GM21526 (cell line): ENCODE data around the gene EMP1.
"Not testable (repeated sequence)": the region's sequence is repeated elsewhere in the genome, so short reads cannot be mapped to it uniquely, and the experiment has no call there.

Source experiments
- ATAC-seq: cut with Tn5 transposase; IDR thresholded peaks from one replicate; pipeline ENCODE4 v1.9.1; 2021; ENCODE audit warnings: moderate library complexity; ENCODE audit not compliant: unreplicated experiment, low FRiP score

EMP1 gene

DNA sequence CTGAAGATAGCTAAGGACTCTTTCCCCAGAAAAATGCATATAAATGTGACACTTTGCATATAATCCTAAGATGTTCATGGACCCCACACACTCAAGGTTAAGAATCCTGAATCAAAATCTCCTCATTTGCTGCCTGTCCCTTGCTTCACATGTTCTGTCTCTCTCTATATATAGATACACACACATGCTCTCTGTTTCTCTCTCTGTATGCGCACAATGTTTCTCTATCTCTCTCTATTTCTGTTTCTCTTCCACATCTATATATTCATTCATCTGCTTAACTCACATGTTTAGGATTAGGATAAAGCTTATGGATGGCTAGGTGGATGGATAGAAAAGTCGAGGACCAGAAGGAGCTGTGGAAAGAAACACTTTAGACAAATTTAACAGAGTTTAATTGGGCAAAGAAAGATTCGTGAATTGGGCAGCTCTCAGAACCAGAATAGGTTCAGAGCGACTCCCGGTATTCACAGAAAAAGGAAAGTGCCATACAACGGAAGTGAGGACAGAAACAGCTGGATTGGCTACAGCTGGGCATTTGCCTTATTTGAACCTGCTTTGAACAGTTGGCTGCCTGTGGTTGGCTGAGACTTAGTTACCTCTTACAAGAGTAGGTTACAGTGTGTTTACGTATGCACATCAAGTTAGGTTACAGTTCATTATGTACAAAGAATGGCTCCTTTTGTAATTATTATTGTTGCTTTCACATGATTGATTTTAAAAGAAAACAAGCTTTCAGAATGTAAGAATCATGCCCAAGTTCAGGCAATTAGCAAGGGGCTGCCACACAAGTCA is 57.6 kb downstream of the EMP1 start:
- ATAC-seq: no peak

DNA sequence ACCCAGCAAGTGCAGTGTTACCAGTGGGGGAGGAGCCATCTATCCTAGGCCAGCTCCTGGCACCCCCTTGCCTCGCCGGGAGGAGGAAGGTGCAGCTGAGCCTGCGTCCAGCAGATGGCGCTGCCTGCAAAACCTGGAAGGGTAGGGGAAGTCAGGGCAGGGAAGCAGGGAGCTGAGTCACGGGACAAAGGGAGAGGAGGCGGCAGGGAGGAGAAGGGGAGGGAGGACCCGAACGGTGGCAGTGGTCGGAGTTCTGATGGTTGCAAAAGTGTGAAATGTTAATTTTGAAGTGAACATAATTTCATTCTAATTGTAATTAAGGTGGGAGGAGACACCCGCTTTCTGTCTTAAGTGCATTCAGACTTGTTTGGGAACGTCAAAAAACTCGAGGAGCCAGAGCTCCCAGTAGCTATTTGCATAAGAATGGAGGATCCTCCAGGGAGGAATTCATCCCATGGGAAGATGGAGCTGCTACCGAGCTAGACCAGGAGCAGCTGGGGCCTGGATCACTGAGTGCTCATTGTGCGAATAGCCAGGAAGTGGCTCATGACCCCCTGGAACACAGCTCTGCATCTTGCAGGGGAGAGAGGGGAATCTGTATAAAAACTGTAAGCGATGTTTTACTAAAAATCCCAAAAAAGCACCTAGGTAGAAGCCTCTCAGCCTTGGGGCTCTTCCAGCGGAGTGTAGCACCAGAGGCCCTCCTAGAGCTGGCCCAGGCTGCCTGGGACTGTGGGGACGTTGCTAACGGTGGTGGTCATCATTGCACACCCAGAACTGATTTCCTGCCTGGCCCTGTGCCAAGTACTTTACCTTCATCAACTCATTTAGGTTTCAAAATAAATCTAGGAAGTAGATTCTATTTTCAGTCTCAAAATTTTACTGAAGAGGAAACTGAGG is 59.5 kb downstream of the EMP1 start:
- ATAC-seq: peak; percentile 98

DNA sequence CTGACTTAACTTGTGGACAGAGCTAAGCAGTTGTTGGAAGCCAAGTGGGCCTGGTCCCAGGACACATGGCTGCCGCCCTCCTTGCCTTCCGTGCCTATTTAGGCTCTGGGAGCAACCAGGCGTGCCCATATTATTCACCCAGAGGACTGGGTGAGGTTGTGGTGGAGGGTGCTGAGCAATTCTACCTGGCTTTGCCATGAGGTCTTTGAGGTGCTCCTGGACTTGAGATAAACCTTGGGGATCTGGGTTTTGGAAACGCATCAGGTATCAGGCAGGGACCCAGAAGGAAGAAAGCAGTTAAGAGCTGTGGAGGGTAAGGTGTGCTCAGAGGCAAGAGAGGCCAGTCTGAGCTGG is 60.1 kb downstream of the EMP1 start:
- ATAC-seq: no peak

DNA sequence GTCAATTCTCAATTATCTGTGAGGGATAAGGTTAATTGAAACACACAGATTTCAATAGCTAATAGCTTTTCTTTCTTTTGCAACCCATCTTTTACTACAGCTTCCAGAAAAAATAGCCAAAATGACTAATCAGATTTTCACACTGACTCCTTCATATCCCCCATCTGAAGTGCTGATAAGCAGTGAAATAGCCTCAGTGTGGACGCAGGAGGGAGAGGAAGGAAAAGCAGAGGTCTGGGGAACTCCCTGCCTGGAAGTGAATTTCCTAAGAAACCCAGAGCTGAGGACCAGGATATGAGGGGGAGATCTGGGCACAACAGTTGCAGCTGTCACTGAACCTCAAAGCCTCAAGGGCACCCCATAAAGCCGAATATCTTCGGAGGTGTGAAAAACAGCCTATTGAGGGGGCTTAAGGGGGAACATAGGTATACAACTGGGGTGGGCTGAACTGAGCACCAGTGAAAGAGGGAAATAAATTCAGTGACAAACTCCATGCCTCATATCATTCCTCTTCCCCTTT is 60.9 kb downstream of the EMP1 start:
- ATAC-seq: no peak

DNA sequence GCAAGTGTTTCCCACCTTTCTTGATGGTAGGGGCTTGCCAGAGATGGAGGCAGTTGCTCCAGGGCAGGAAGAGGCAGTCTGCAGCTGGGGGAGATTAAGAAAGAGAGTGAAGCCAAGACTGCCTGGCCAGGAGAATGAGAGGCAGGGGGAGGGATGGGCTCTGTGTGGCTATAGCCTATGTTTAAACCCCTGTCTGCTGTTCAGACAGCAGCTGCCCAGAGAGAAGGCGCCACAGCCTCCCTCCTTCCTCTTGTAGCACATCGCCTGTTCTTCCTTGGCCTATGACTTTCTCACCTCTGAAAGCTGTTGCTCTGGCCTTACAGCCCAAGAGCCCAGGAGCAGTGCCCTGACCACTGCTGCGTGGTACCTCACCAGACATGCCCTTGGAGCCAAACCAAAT is 61.7 kb downstream of the EMP1 start:
- ATAC-seq: no peak

DNA sequence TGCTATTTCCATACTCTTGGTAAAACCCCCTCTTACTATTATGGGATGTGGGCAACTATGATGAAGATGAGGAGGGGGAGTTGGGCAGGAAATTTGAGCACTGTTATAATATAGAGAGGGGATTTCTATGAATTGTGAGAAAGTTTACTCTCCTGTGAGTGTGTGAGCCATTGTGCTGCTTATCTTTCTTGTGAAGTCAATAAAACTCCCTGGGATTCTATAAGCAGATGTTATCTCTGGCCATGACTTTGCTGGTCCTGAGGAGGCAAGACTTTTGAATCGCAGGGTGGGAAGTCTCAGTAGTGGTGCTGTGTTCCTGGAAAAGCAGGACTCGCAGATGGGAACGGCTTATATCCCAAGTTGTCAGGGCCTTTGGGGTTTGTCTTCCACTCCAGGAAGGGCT is 62.2 kb downstream of the EMP1 start:
- ATAC-seq: no peak

DNA sequence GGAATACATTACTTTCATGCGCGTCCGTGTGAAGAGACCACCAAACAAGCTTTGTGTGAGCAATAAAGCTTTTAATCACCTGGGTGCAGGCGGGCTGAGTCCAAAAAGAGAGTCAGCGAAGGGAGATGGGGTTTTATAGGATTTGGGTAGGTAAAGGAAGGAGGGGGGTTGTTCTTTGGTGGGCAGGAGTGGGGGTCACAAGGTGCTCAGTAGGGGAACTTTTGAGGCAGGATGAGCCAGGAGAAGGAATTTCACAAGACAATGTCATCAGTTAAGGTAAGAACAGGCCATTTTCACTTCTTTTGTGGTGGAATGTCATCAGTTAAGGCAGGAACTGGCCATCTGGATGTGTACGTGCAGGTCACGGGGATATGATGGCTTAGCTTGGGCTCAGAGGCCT is 63.1 kb downstream of the EMP1 start:
- ATAC-seq: not testable (repeated sequence)

DNA sequence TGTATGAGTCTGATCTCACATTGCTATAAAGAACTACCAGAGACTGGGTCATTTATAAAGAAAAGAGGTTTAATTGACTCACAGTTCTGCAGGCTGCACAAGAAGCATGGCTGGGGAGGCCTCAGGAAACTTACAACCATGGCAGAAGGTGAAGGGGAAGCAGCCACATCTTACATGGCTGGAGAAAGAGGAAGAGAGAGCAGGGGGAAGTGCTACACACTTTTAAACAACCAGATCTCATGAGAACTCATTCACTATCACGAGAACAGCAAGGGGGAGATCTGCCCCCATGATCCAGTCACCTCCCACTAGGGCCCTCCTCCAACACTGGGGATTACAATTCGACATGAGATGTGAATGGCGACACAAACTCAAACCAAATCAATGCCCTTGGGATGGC is 71.3 kb downstream of the EMP1 start:
- not testable (repeated sequence) for ATAC-seq

DNA sequence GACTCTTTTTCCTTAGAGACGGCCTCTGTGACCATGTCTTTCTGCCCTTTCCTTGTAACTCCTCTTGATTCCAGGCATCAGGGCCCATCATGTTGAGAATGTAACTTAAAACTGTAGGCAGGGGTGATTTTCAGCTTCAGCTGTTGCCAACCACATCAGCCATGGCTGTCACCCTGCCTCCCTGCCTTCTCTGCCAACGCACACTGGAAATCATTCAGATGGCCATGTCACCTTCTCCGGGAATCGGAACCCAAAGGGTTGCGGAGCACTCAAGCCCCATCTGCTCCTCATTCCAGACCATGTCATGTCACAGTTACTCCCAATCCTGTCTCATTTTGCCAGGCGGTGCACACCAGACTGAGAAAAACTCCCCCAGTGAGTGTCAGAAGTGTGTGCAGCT is 72.1 kb downstream of the EMP1 start:
- ATAC-seq: no peak
